ENCODE data around the gene FBXO40. TPM values are rescaled to one million over a fixed set of nuclear protein-coding genes. Genes with fewer than 3 reads are reported as not detected.

The FBXO40 gene
- polyA plus RNA-seq, 2 donors = not detected

Other genes with a start within 250 kb of the FBXO40 start
- gene POLQ, start 47.4 kb upstream of the FBXO40 start, polyA plus RNA-seq = 1 to 10 TPM; 2.1 to 3.2 TPM
- gene ARGFX, start 25.4 kb upstream of the FBXO40 start, polyA plus RNA-seq = not detected
- gene HCLS1, start 67.5 kb downstream of the FBXO40 start, polyA plus RNA-seq = 1 to 10 TPM; 6.2 to 6.4 TPM
- gene GOLGB1, start 156.4 kb downstream of the FBXO40 start, polyA plus RNA-seq = 10 to 100 TPM; 11.3 to 11.7 TPM
- 10 to 100 TPM in 1 of 2 donors, 1 to 10 TPM in 1; 8.9 to 12.2 TPM for gene IQCB1, start 241.7 kb downstream of the FBXO40 start, polyA plus RNA-seq
- gene EAF2, start 241.8 kb downstream of the FBXO40 start, polyA plus RNA-seq = 1 to 10 TPM; 3.5 to 3.8 TPM

Data from esophagus (tissue), 2 donors.